GM18498 (cell line): Measurements from ENCODE around the gene DOCK9.

Source experiments
- ATAC-seq: cut with Tn5 transposase; IDR thresholded peaks from one replicate; pipeline ENCODE4 v1.9.1; 2021; ENCODE audit warnings: mild to moderate bottlenecking, moderate library complexity; ENCODE audit not compliant: unreplicated experiment

DOCK9 gene

GRCh38 chr13:98997738-98998641, 20.1 kb upstream of the DOCK9 start:
- no peak for ATAC-seq

DNA sequence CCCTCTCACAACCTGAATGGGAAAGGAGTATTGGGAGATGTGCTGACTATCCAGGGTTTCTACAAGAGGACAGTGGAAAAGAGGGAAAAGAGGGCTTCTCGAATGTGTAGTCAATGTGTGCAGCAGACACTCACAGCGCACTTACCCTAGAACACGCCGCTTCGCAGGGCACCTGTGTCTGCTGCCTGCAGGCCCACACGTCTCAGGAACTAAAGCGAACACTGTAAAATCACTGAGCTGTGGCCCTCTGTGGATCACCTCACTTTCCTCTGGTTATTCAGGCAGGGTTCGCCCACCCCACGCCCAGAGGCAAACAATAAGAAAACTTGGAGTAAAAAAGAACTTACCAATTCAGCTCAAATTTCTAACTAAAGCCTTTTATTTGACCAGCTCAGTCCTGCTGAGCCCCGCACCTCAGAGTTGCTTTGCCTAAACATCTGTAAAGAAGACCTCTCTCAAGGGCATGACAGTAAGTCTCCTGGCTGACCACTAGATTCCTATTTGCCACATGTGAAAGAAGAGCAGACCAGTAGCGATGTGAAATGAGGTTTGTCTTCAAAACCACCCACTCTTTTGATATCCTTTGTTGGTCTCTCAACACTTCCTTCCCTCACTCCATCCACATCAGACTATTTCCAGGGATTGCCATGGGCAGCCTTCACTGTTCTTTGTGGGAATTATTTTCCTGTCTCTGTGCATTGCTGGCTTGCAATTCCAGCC, 19.3 kb upstream of the DOCK9 start:
- no peak for ATAC-seq

GRCh38 chr13:98996046-98996445, 18.2 kb upstream of the DOCK9 start:
- ATAC-seq = no peak

DNA sequence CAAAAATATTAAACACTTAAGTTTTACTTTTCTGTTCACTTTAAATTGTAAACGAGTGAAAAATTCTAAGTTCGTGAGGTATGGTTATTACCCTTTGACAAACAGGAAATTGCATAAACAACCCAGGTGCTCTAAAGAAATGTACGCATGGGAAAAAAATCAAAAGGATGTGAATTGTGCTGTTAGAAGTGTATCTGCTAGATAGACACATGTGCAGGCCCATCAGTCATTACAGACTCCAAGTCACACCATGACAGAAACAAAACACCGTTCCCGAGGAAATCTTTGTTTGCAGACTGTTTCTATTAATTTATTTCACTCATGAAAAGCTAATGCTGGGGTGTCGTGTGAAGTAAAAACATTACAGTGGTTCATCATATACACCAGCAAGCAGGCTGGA, 17.0 kb upstream of the DOCK9 start:
- no peak for ATAC-seq

GRCh38 chr13:98994080-98994479, 16.2 kb upstream of the DOCK9 start:
- ATAC-seq = no peak

DNA sequence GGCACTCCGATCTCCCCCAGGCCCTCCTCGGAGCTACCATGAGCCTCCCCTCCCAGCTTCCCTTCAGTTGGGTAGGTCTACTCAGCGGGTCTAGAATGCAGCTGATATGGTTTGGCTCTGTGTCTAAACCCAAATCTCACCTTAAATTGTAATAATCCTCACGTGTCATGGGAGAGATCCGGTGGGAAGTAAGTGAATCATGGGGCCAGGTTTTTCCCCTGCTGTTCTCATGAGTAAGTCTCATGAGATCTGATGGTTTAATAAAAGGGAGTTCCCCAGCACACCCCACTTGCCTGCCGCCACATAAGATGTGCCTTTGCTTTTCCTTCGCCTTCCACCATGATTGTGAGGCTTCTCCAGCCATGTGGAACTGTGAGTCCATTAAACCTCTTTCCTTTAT, 14.5 kb upstream of the DOCK9 start:
- no peak for ATAC-seq

DNA sequence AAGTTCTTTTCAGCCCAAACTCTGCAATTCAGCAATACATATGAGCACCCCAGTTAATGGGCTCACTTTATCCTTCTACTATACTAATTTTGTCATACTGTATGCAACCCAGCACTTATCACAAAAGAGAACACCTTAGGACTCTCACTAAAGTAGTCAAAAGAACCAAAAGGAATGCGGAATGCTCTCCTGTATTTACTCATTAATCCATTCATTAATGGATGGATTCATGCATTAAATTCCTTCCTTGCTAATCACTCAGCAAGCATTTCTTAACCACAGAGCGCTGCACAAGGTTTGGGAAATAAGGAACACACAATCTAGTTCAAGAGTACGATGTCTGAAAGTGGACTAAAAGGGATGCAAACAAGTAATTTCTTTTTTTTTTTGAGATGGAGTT, 12.8 kb upstream of the DOCK9 start:
- no peak for ATAC-seq

- no peak for ATAC-seq
Measured at GRCh38 chr13:98989469-98990235, 11.8 kb upstream of the DOCK9 start.

DNA sequence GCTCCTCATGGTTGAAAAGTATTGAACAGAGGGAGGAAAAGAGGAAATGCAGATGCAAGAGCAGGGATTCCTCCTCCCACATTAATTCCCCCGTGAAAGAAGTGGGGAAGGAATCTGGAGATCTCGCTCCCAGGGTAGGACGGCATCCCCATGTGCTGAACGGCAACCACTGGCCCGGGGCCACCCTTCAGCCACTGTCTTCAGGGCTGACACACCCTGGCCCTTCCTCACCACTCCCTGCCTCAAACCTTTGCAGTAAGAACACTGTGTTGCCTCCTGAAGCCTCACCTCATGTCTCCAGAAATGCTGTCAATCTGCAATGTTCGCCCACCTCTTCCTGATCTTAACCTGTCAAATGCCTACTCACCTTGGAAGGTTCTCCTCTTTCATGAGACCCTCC, 10.9 kb upstream of the DOCK9 start:
- no peak for ATAC-seq

DNA sequence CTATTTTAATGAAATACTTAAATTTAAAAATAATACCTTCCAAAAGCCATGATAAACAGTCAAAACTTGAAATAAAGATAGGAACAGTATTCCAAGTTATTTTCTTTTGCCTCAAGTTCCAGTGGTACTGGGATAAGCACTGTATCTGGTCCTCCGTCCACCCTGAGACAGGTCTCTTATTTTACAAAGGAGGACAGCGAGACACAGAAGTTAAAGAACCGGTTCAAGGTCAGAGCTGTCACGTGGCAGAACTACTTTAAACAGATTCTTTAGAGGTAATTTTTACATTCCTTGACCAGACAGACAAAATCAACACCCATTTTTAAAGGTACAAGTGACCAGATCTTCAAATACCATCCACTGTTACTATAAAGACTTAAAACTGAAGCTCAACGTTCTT, 10.4 kb upstream of the DOCK9 start:
- ATAC-seq = no peak

- ATAC-seq = no peak
Measured at GRCh38 chr13:98987275-98987674, 9.4 kb upstream of the DOCK9 start.

- no peak for ATAC-seq
Measured at GRCh38 chr13:98986226-98986846, 8.5 kb upstream of the DOCK9 start.

DNA sequence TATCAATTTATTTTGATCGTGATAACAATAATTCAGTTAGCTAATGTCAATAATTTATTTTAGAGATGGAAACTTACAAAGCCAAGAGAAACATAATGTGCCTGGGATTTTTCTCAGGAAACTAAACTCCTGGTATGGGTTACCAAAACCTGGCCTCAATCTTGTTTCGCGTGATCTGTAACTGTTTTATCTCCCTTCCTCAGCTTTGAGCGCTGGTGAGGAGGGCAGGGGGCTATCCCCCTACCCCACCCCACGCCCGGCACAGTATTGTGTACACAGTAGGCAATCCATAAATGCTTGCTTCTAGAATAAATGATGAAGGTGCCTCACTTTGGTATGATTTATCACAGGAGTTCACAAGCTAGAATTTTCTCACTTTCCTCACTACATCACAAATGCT, 7.7 kb upstream of the DOCK9 start:
- no peak for ATAC-seq

GRCh38 chr13:98984983-98985382, 7.1 kb upstream of the DOCK9 start:
- no peak for ATAC-seq

DNA sequence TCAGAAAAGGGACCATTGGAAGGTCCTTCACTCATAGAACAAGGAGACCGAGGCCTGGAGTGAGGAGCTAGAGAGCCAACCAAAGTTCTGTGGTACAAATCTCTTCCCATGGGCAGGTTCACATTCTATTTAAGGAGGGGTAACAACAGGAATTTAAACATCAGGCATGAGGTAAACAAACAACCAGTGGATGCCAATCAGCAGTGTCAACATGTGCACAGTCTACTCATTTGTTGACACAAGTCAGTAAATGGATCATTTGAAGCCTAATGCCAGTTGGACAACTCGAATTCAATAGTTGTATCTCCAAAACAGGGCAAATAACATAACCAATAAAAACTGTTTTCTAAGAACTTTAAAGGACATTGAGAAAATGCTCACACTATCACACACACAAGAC, 6.3 kb upstream of the DOCK9 start:
- no peak for ATAC-seq

GRCh38 chr13:98983182-98983581, 5.3 kb upstream of the DOCK9 start:
- ATAC-seq = no peak

- no peak for ATAC-seq
Measured at GRCh38 chr13:98981369-98982080, 3.7 kb upstream of the DOCK9 start.

- ATAC-seq = no peak
Measured at GRCh38 chr13:98979012-98979660, 1.3 kb upstream of the DOCK9 start.

GRCh38 chr13:98978280-98978679, 416 bp upstream of the DOCK9 start:
- ATAC-seq = no peak

- no peak for ATAC-seq
Measured at GRCh38 chr13:98976941-98977340, 923 bp downstream of the DOCK9 start.
